Measurements from ENCODE around the gene PSEN2.

GRCh38 chr1:226891346-226891745 is 20.9 kb downstream of the PSEN2 start:
- TF ChIP-seq CTCF (IDR thresholded peaks at IDR 0.05; ENCODE audit: poor library complexity) (no peak), EZH2 (IDR thresholded peaks at IDR 0.05; ENCODE audit: borderline replicate concordance) (no peak), EZH2phosphoT487 (IDR thresholded peaks at IDR 0.05; ENCODE audit: low read depth, severe bottlenecking, unreplicated experiment) (no peak)

Data from hepatocyte (in vitro differentiated cells).